ENCODE data around the gene PDCL3. TPM values are rescaled to one million over a fixed set of nuclear protein-coding genes. Genes with fewer than 3 reads are reported as not detected.

PDCL3 gene
- total and polyA plus RNA-seq, 2 donors (not counting 1 experiment from before 2014, with no cell fraction given) = 5.6 to 24.1 TPM

DNA sequence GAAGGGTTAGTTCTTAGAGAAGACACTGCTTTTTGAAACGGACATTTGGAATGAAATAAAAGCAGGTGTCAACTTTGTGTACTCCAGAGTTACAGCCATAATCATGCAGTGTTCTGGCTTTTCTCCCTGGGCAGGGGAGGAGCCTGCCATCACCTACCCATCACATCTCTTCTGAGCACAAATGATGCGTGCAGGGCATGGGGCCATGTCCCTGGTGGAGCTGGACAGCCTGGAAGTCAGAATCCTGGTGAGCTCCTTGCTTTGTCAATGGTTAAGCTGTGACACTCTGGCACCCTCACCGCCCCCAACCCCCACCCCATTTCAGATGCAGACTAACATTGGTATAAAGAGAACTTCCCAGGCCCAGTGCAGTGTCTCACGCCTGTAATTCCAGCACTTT lies 53.1 kb downstream of the PDCL3 start:
- Histone ChIP-seq H3K4me1 (ENCODE audit: control insufficient read depth in 2 of 2, insufficient read depth in 2 of 2, low read length in 2 of 2) (no peaks in the 10 kb centered on the region), H3K4me3 (ENCODE audit: control extremely low read depth in 1 of 5, extremely low read depth in 1 of 5, insufficient read depth in 1 of 5, low read depth in 2 of 5, low read length in 4 of 5) (no peak overlapping the region), H3K9ac (ENCODE audit: low read length) (no peak overlapping the region), H3K27me3 (replicated peaks in 1 of 4; ENCODE audit: control extremely low read depth in 1 of 4, control insufficient read depth in 3 of 4, insufficient read depth in 4 of 4, low read length in 3 of 4) (peaks cover 0 to 9% (median 0%) of the 10 kb centered on the region in 4 experiments), H3K4me2 (replicated peaks; ENCODE audit: low read depth, low read length, poor library complexity, severe bottlenecking) (no peak overlapping the region), H3K27ac (ENCODE audit: low read length in 2 of 2) (no peak overlapping the region), H4K20me1 (ENCODE audit: control insufficient read depth, insufficient read depth, low read length, poor library complexity, severe bottlenecking) (no peaks in the 10 kb centered on the region), H3K9me3 (ENCODE audit: control extremely low read depth in 1 of 3, control insufficient read depth in 2 of 3, insufficient read depth in 1 of 3, low read length in 2 of 3) (peaks cover 0 to 6% (median 0%) of the 10 kb centered on the region in 3 donors), H3K36me3 (replicated peaks in 1 of 2; ENCODE audit: control extremely low read depth in 1 of 2, control insufficient read depth in 1 of 2, extremely low read depth in 1 of 2, insufficient read depth in 2 of 2, low read length in 1 of 2) (no peaks in the 10 kb centered on the region), H3K79me2 (ENCODE audit: control insufficient read depth, insufficient read depth, low read length) (no peaks in the 10 kb centered on the region), H2AFZ (ENCODE audit: insufficient read depth, low read depth, low read length, poor library complexity, severe bottlenecking) (no peak overlapping the region)
- POLR2A ChIA-PET = no interaction called here
- 61% methylated on average over 3 of the region's 4 CpGs for WGBS (ENCODE audit: insufficient coverage)
- TF ChIP-seq, protein P1, sequence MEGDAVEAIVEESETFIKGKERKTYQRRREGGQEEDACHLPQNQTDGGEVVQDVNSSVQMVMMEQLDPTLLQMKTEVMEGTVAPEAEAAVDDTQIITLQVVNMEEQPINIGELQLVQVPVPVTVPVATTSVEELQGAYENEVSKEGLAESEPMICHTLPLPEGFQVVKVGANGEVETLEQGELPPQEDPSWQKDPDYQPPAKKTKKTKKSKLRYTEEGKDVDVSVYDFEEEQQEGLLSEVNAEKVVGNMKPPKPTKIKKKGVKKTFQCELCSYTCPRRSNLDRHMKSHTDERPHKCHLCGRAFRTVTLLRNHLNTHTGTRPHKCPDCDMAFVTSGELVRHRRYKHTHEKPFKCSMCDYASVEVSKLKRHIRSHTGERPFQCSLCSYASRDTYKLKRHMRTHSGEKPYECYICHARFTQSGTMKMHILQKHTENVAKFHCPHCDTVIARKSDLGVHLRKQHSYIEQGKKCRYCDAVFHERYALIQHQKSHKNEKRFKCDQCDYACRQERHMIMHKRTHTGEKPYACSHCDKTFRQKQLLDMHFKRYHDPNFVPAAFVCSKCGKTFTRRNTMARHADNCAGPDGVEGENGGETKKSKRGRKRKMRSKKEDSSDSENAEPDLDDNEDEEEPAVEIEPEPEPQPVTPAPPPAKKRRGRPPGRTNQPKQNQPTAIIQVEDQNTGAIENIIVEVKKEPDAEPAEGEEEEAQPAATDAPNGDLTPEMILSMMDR (IDR thresholded peaks at IDR 0.05) = no peak
- no peak for TF ChIP-seq EZH2 (IDR thresholded peaks at IDR 0.05; ENCODE audit: borderline replicate concordance, insufficient read depth, low read depth, low read length, poor library complexity, severe bottlenecking)
- CTCF ChIA-PET = no interaction called here
- H3K27me3 Mint-ChIP-seq = peaks cover 21% of the 10 kb centered on the region
- H3K9me3 Mint-ChIP-seq (ENCODE audit: insufficient read depth) = no peaks in the 10 kb centered on the region
- intact Hi-C loops (cut with micrococcal nuclease) = no loop called here
- DNase-seq = no peak
- H3K27ac Mint-ChIP-seq = no peak overlapping the region
- H3K4me1 Mint-ChIP-seq = no peaks in the 10 kb centered on the region
- ATAC-seq (ENCODE audit: low read depth) = no peak
- H3K4me3 Mint-ChIP-seq = no peak overlapping the region

DNA sequence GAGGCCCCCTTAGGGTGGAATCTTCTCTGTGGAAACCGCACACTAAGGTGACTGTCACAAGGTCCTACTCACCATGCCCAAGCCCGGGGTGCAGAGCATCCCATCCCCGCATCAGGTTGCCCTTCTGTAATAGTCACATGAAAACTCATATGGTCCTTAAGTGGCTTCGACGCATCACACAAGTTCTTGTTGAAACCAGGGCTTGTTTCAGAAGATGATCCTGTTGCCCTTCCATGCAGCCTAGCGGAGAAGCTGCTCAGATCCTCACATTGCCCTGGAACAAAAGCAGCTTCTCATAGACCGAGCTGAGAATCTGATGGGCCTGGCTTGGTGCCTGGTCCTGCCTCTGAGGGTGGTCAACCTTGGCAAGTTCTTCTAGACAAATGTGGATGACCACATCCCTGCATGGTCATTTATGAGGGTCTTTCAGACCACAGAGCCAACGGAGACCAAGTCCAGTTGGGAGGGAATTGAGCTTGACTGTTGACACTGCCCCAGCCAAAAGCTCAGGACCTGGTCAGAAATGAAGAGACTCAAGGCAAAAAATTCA lies 54.1 kb downstream of the PDCL3 start:
- Histone ChIP-seq H3K4me1 (ENCODE audit: control insufficient read depth in 2 of 2, insufficient read depth in 2 of 2, low read length in 2 of 2) (no peaks in the 10 kb centered on the region), H4K20me1 (ENCODE audit: control insufficient read depth, insufficient read depth, low read length, poor library complexity, severe bottlenecking) (no peaks in the 10 kb centered on the region), H3K36me3 (replicated peaks in 1 of 2; ENCODE audit: control extremely low read depth in 1 of 2, control insufficient read depth in 1 of 2, extremely low read depth in 1 of 2, insufficient read depth in 2 of 2, low read length in 1 of 2) (no peaks in the 10 kb centered on the region), H3K9me3 (ENCODE audit: control extremely low read depth in 1 of 3, control insufficient read depth in 2 of 3, insufficient read depth in 1 of 3, low read length in 2 of 3) (peaks cover 0 to 13% (median 0%) of the 10 kb centered on the region in 3 donors), H3K4me2 (replicated peaks; ENCODE audit: low read depth, low read length, poor library complexity, severe bottlenecking) (no peak overlapping the region), H3K79me2 (ENCODE audit: control insufficient read depth, insufficient read depth, low read length) (no peaks in the 10 kb centered on the region), H3K4me3 (ENCODE audit: control extremely low read depth in 1 of 5, extremely low read depth in 1 of 5, insufficient read depth in 1 of 5, low read depth in 2 of 5, low read length in 4 of 5) (no peak overlapping the region), H2AFZ (ENCODE audit: insufficient read depth, low read depth, low read length, poor library complexity, severe bottlenecking) (no peak overlapping the region), H3K27me3 (replicated peaks in 1 of 4; ENCODE audit: control extremely low read depth in 1 of 4, control insufficient read depth in 3 of 4, insufficient read depth in 4 of 4, low read length in 3 of 4) (peaks cover 0 to 7% (median 0%) of the 10 kb centered on the region in 4 experiments), H3K9ac (ENCODE audit: low read length) (no peak overlapping the region), H3K27ac (ENCODE audit: low read length in 2 of 2) (no peak overlapping the region)
- Mint-ChIP-seq H3K9me3 (ENCODE audit: insufficient read depth) (no peaks in the 10 kb centered on the region), H3K27me3 (peaks cover 18% of the 10 kb centered on the region), H3K4me3 (no peak overlapping the region), H3K27ac (no peak overlapping the region), H3K4me1 (no peaks in the 10 kb centered on the region)
- no peak for TF ChIP-seq EZH2 (IDR thresholded peaks at IDR 0.05; ENCODE audit: borderline replicate concordance, insufficient read depth, low read depth, low read length, poor library complexity, severe bottlenecking)
- TF ChIP-seq, protein P1 (IDR thresholded peaks at IDR 0.05) = no peak
- ChIA-PET POLR2A (interaction anchor here (0.6 kb wide), 1 partner anchor 175 kb away, joined by 3 read pairs; no protein-coding TSS in a partner anchor), CTCF (no interaction called here)
- 94% methylated on average over 8 of the region's 8 CpGs for WGBS (ENCODE audit: insufficient coverage)
- no peak for DNase-seq
- no peak for ATAC-seq (ENCODE audit: low read depth)
- intact Hi-C loops (cut with micrococcal nuclease) = no loop called here

All from B cell (primary cell).